Fibroblast of villous mesenchyme (primary cell): Measurements from ENCODE around the gene CNPY3. TPM values are rescaled to one million over a fixed set of nuclear protein-coding genes. Genes with fewer than 3 reads are reported as not detected.

Experiments
- DNase-seq: peaks from one replicate; pipeline ENCODE4 v3.0.0-alpha.2; 2010; ENCODE audit warnings: low read depth
- H3K4me3 ChIP-seq: 2 replicates; pipeline ENCODE4 v1.5.1; 2011; ENCODE audit warnings: low read depth, mild to moderate bottlenecking, low read length
- CTCF ChIP-seq: IDR thresholded peaks from 2 replicates; pipeline ENCODE4 v1.5.1; 2012; ENCODE audit warnings: low read depth, mild to moderate bottlenecking, low read length; ENCODE audit not compliant: insufficient read depth
- total RNA-seq: library from RNA; depleted of rRNA; stranded (reverse); fragments of >200 nt; gene quantifications from 2 replicates; pipeline ENCODE4 v1.2.3, GENCODE V29; 2012

The CNPY3 gene
- total RNA-seq, 1 donor, result 36.7 TPM

GRCh38 chr6:42984001-42984923 is 55.0 kb downstream of the CNPY3 start, which contains the start of gene PPP2R5D:
PPP2R5D (plus strand) TSS chr6:42984570; CDS start chr6:42984678, 108 bp downstream.
- DNase-seq, result peak; percentile 99
- H3K4me3 ChIP-seq, result peak within 1 kb of the TSS; percentile 83
- TF ChIP-seq CTCF, result no peak

GRCh38 chr6:42984924-42985475 is 55.7 kb downstream of the CNPY3 start:
- no peak for TF ChIP-seq CTCF
- H3K4me3 ChIP-seq, result peak overlapping the region; percentile 83
- peak; percentile 34 for DNase-seq

- no peak overlapping the region for H3K4me3 ChIP-seq
- no peak for TF ChIP-seq CTCF
- no peak for DNase-seq
Measured at GRCh38 chr6:42987533-42988451, 58.5 kb downstream of the CNPY3 start.

GRCh38 chr6:42988486-42989020 is 59.3 kb downstream of the CNPY3 start:
- TF ChIP-seq CTCF, result no peak
- DNase-seq, result no peak
- no peak overlapping the region for H3K4me3 ChIP-seq

Other genes with a start within 250 kb of the CNPY3 start
- gene PRPH2, start 206.9 kb upstream of the CNPY3 start, total RNA-seq, result 2.6 and 5.2 TPM in 2 replicates
- gene TBCC, start 183.4 kb upstream of the CNPY3 start, total RNA-seq, result 38.7 and 42.3 TPM in 2 replicates
- 4.5 and 5.6 TPM in 2 replicates for gene BICRAL, start 147.4 kb upstream of the CNPY3 start, total RNA-seq
- gene RPL7L1, start 49.9 kb upstream of the CNPY3 start, total RNA-seq, result 117 and 157 TPM in 2 replicates
- not detected in 2 replicates for gene PTCRA, start 13.4 kb upstream of the CNPY3 start, total RNA-seq
- 0.32 TPM in 1 of 2 replicates, not detected in the other for gene GNMT, start 31.3 kb downstream of the CNPY3 start, total RNA-seq
- gene PEX6, start 49.7 kb downstream of the CNPY3 start, total RNA-seq, result 26.4 and 41.0 TPM in 2 replicates
- gene PPP2R5D, start 55.1 kb downstream of the CNPY3 start, total RNA-seq, result 34.8 and 47.5 TPM in 2 replicates
- 60.0 and 68.9 TPM in 2 replicates for gene MEA1, start 84.5 kb downstream of the CNPY3 start, total RNA-seq
- gene KLHDC3, start 84.8 kb downstream of the CNPY3 start, total RNA-seq, result 92.1 and 93.3 TPM in 2 replicates
- 114 and 125 TPM in 2 replicates for gene RRP36, start 92.1 kb downstream of the CNPY3 start, total RNA-seq
- gene CUL7, start 124.4 kb downstream of the CNPY3 start, total RNA-seq, result 46.1 and 54.8 TPM in 2 replicates
- gene MRPL2, start 130.0 kb downstream of the CNPY3 start, total RNA-seq, result 20.7 and 23.8 TPM in 2 replicates
- 16.0 and 16.1 TPM in 2 replicates for gene KLC4, start 130.2 kb downstream of the CNPY3 start, total RNA-seq
- gene PTK7, start 146.8 kb downstream of the CNPY3 start, total RNA-seq, result 191 and 199 TPM in 2 replicates
- 36.4 and 43.6 TPM in 2 replicates for gene SRF, start 241.8 kb downstream of the CNPY3 start, total RNA-seq